ENCODE data around the gene CRTAC1. TPM values are rescaled to one million over a fixed set of nuclear protein-coding genes. Genes with fewer than 3 reads are reported as not detected.

The CRTAC1 gene
- total RNA-seq, 1 experiment from 2014 or later = 0.20 TPM

- no peak overlapping the region for H2AFZ ChIP-seq (ENCODE audit: low read depth, low read length, poor library complexity, severe bottlenecking)
- BruUV-seq (replicated peaks) = no TSS peak
- no peak overlapping the region for H3K9ac ChIP-seq (ENCODE audit: low read length)
- POLR2A ChIA-PET = no interaction called here
- no peak overlapping the region for H3K4me3 ChIP-seq (replicated peaks in 1 of 2; ENCODE audit: low read depth in 1 of 2, low read length in 2 of 2)
- H4K20me1 ChIP-seq (ENCODE audit: insufficient read depth) = no peaks in the 10 kb centered on the region
- RAD21 ChIA-PET (ENCODE audit: low non-redundant PET in 1 of 2, low total read pairs in 2 of 2, uncharacterized antibody in 2 of 2, unreplicated experiment in 2 of 2) = no interaction called here
- H3K27me3 ChIP-seq (ENCODE audit: insufficient read depth, low read length) = peaks cover 23% of the 10 kb centered on the region; the same call in 1 of the 2 replicates
- ATAC-seq (no peak), DNase-seq (ENCODE audit: low read depth, low spot score) (no peak)
- CTCF ChIA-PET = no interaction called here
- no peak overlapping the region for H3K4me2 ChIP-seq (ENCODE audit: low read length)
- no peak for TF ChIP-seq TCF7L2 (IDR thresholded peaks at IDR 0.05; ENCODE audit: borderline replicate concordance, extremely low read depth, insufficient read depth, insufficient read length)
- TF ChIP-seq, protein P1, sequence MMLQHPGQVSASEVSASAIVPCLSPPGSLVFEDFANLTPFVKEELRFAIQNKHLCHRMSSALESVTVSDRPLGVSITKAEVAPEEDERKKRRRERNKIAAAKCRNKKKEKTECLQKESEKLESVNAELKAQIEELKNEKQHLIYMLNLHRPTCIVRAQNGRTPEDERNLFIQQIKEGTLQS (IDR thresholded peaks at IDR 0.05) = no peak
- TF ChIP-seq FOSL1 (IDR thresholded peaks at IDR 0.05; ENCODE audit: low read depth) = no peak
- TF ChIP-seq, protein P2, sequence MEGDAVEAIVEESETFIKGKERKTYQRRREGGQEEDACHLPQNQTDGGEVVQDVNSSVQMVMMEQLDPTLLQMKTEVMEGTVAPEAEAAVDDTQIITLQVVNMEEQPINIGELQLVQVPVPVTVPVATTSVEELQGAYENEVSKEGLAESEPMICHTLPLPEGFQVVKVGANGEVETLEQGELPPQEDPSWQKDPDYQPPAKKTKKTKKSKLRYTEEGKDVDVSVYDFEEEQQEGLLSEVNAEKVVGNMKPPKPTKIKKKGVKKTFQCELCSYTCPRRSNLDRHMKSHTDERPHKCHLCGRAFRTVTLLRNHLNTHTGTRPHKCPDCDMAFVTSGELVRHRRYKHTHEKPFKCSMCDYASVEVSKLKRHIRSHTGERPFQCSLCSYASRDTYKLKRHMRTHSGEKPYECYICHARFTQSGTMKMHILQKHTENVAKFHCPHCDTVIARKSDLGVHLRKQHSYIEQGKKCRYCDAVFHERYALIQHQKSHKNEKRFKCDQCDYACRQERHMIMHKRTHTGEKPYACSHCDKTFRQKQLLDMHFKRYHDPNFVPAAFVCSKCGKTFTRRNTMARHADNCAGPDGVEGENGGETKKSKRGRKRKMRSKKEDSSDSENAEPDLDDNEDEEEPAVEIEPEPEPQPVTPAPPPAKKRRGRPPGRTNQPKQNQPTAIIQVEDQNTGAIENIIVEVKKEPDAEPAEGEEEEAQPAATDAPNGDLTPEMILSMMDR (IDR thresholded peaks at IDR 0.05 in 2 of 3, conservative IDR thresholded peaks at IDR 0.05 in 1 of 3; ENCODE audit: borderline replicate concordance in 1 of 3, insufficient read depth in 1 of 3, low read depth in 2 of 3, low read length in 2 of 3) = no peak
- TF ChIP-seq EZH2phosphoT487 (IDR thresholded peaks at IDR 0.05; ENCODE audit: borderline replicate concordance) = no peak
- TF ChIP-seq ELF1 (IDR thresholded peaks at IDR 0.05; ENCODE audit: borderline replicate concordance, low read depth) = no peak
- TF ChIP-seq REST (IDR thresholded peaks at IDR 0.05; ENCODE audit: low read depth) = no peak
- no peak for TF ChIP-seq EGR1 (IDR thresholded peaks at IDR 0.05; ENCODE audit: low read depth)
- no peak for TF ChIP-seq SIN3A (IDR thresholded peaks at IDR 0.05; ENCODE audit: low read depth)
- TF ChIP-seq SP1 (IDR thresholded peaks at IDR 0.05; ENCODE audit: low read depth) = no peak
- TF ChIP-seq ZNF274 (IDR thresholded peaks at IDR 0.05; ENCODE audit: low read depth, low read length) = no peak
- TF ChIP-seq CEBPB (IDR thresholded peaks at IDR 0.05; ENCODE audit: low read depth) = no peak
- no peak for TF ChIP-seq ZBTB33 (IDR thresholded peaks at IDR 0.05; ENCODE audit: extremely low read depth, insufficient replicate concordance, low read length)
- TF ChIP-seq JUND (IDR thresholded peaks at IDR 0.05) = no peak
- TF ChIP-seq MAX (IDR thresholded peaks at IDR 0.05) = no peak
- TF ChIP-seq RAD21 (IDR thresholded peaks at IDR 0.05; ENCODE audit: low read depth) = no peak
- no peak for TF ChIP-seq ZFX (IDR thresholded peaks at IDR 0.05)
- no peak for TF ChIP-seq EZH2 (IDR thresholded peaks at IDR 0.05)
- no peak for TF ChIP-seq POLR2A (IDR thresholded peaks at IDR 0.05; ENCODE audit: borderline replicate concordance, extremely low read depth, insufficient read depth, insufficient read length)
- TF ChIP-seq POLR2AphosphoS5 (IDR thresholded peaks at IDR 0.05; ENCODE audit: low read depth, low read length) = no peak
- H3K4me1 ChIP-seq (ENCODE audit: control insufficient read depth in 1 of 2, insufficient read depth in 2 of 2, low read length in 2 of 2) = peaks cover 4 to 14% of the 10 kb centered on the region in 2 experiments; a peak in 3 of 4 replicates
- H3K79me2 ChIP-seq (ENCODE audit: insufficient read depth, low read length) = no peaks in the 10 kb centered on the region
- intact Hi-C loops (cut with micrococcal nuclease) = no loop called here
- no peaks in the 10 kb centered on the region for H3K36me3 ChIP-seq (ENCODE audit: control insufficient read depth in 1 of 2, insufficient read depth in 2 of 2, low read length in 2 of 2)
- H3K9me2 ChIP-seq (ENCODE audit: insufficient read depth) = no peaks in the 10 kb centered on the region
- no peak overlapping the region for H3K27ac ChIP-seq (ENCODE audit: low read depth, low read length)
- no peaks in the 10 kb centered on the region for H3K9me3 ChIP-seq (ENCODE audit: control insufficient read depth in 1 of 2, insufficient read depth in 1 of 2, low read depth in 1 of 2, low read length in 2 of 2)
Measured at GRCh38 chr10:97924678-97925077, 105.7 kb downstream of the CRTAC1 start.

Data from HCT116 (cell line).